Measurements from ENCODE around the gene ERBB2. TPM values are rescaled to one million over a fixed set of nuclear protein-coding genes. Genes with fewer than 3 reads are reported as not detected.

ERBB2 gene
- total and polyA plus RNA-seq, 9 of the 15 experiments (the other 6 are each of a cell fraction or from before 2014, with no cell fraction given), result 0.74 to 5.6 (median 3.3) TPM

DNA sequence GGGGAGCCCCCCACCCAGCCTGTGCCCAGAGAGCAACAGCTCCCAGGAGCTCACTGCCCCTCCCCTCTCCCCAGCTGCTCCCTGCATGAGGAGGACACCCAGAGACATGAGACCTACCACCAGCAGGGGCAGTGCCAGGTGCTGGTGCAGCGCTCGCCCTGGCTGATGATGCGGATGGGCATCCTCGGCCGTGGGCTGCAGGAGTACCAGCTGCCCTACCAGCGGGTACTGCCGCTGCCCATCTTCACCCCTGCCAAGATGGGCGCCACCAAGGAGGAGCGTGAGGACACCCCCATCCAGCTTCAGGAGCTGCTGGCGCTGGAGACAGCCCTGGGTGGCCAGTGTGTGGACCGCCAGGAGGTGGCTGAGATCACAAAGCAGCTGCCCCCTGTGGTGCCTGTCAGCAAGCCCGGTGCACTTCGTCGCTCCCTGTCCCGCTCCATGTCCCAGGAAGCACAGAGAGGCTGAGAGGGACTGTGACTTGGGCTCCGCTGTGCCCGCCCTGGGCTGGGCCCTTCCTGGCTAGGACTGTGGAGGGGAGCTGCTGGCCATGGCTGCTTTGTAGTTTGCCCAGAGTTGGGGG lies 34.1 kb upstream of the ERBB2 start:
- TF ChIP-seq MYNN (IDR thresholded peaks at IDR 0.05) (0 out of 2 replicates have a peak, but pooled peaks have one; percentile 9), MYNN (CRISPR knock-in tag; IDR thresholded peaks at IDR 0.05) (no peak), SMAD1 (IDR thresholded peaks at IDR 0.05; ENCODE audit: low read depth, low read length, partially characterized antibody) (no peak), POLR2G (IDR thresholded peaks at IDR 0.05; ENCODE audit: low read depth, low read length) (peak; percentile 70), KLF10 (CRISPR knock-in tag; IDR thresholded peaks at IDR 0.05) (no peak), TARDBP (IDR thresholded peaks at IDR 0.05) (no peak), RBFOX2 (IDR thresholded peaks at IDR 0.05; ENCODE audit: low read depth, low read length) (0 out of 2 replicates have a peak, but pooled peaks have one; percentile 36)
- TF ChIP-seq, protein P1, sequence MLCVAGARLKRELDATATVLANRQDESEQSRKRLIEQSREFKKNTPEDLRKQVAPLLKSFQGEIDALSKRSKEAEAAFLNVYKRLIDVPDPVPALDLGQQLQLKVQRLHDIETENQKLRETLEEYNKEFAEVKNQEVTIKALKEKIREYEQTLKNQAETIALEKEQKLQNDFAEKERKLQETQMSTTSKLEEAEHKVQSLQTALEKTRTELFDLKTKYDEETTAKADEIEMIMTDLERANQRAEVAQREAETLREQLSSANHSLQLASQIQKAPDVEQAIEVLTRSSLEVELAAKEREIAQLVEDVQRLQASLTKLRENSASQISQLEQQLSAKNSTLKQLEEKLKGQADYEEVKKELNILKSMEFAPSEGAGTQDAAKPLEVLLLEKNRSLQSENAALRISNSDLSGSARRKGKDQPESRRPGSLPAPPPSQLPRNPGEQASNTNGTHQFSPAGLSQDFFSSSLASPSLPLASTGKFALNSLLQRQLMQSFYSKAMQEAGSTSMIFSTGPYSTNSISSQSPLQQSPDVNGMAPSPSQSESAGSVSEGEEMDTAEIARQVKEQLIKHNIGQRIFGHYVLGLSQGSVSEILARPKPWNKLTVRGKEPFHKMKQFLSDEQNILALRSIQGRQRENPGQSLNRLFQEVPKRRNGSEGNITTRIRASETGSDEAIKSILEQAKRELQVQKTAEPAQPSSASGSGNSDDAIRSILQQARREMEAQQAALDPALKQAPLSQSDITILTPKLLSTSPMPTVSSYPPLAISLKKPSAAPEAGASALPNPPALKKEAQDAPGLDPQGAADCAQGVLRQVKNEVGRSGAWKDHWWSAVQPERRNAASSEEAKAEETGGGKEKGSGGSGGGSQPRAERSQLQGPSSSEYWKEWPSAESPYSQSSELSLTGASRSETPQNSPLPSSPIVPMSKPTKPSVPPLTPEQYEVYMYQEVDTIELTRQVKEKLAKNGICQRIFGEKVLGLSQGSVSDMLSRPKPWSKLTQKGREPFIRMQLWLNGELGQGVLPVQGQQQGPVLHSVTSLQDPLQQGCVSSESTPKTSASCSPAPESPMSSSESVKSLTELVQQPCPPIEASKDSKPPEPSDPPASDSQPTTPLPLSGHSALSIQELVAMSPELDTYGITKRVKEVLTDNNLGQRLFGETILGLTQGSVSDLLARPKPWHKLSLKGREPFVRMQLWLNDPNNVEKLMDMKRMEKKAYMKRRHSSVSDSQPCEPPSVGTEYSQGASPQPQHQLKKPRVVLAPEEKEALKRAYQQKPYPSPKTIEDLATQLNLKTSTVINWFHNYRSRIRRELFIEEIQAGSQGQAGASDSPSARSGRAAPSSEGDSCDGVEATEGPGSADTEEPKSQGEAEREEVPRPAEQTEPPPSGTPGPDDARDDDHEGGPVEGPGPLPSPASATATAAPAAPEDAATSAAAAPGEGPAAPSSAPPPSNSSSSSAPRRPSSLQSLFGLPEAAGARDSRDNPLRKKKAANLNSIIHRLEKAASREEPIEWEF (CRISPR knock-in tag; IDR thresholded peaks at IDR 0.05), result no peak
- TF ChIP-seq, protein P2, sequence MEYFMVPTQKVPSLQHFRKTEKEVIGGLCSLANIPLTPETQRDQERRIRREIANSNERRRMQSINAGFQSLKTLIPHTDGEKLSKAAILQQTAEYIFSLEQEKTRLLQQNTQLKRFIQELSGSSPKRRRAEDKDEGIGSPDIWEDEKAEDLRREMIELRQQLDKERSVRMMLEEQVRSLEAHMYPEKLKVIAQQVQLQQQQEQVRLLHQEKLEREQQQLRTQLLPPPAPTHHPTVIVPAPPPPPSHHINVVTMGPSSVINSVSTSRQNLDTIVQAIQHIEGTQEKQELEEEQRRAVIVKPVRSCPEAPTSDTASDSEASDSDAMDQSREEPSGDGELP (CRISPR knock-in tag; IDR thresholded peaks at IDR 0.05; ENCODE audit: borderline replicate concordance), result 0 out of 2 replicates have a peak, but pooled peaks have one; percentile 11
- TF ChIP-seq, protein P3, sequence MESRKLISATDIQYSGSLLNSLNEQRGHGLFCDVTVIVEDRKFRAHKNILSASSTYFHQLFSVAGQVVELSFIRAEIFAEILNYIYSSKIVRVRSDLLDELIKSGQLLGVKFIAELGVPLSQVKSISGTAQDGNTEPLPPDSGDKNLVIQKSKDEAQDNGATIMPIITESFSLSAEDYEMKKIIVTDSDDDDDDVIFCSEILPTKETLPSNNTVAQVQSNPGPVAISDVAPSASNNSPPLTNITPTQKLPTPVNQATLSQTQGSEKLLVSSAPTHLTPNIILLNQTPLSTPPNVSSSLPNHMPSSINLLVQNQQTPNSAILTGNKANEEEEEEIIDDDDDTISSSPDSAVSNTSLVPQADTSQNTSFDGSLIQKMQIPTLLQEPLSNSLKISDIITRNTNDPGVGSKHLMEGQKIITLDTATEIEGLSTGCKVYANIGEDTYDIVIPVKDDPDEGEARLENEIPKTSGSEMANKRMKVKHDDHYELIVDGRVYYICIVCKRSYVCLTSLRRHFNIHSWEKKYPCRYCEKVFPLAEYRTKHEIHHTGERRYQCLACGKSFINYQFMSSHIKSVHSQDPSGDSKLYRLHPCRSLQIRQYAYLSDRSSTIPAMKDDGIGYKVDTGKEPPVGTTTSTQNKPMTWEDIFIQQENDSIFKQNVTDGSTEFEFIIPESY (CRISPR knock-in tag; IDR thresholded peaks at IDR 0.05), result peak; percentile 91
- ChIA-PET CTCF (ENCODE audit: low intra/inter-chr PET ratio) (no interaction called here), POLR2A (interaction anchor here (0.5 to 4.0 kb wide), 10 partner anchors 12 to 64 kb away, joined by 3 to 11 read pairs (median 4); partner anchors contain the start of gene STARD3)
- peaks cover 33 to 89% of the 10 kb centered on the region in 2 experiments for H3K4me1 ChIP-seq (replicated peaks in 1 of 2; ENCODE audit: control insufficient read depth in 2 of 2, insufficient read depth in 2 of 2, low read length in 2 of 2)
- in situ Hi-C loops (cut with MboI), result no loop called here
- DNase-seq (ENCODE audit: extremely low read depth in 1 of 4, low spot score in 3 of 4), result no peak
- intact Hi-C loops (cut with micrococcal nuclease), result no loop called here
- no peak overlapping the region for H2AFZ ChIP-seq (ENCODE audit: low read depth, low read length)
- H3K36me3 ChIP-seq (ENCODE audit: control insufficient read depth, insufficient read depth, low read length), result peaks cover 27% of the 10 kb centered on the region; the same call in 1 of the 3 replicates
- 89% methylated on average over 9 of the region's 17 CpGs for WGBS (ENCODE audit: insufficient coverage, low coverage, missing lambda C conversion rate)
- no peaks in the 10 kb centered on the region for H3K9me1 ChIP-seq (ENCODE audit: control insufficient read depth, insufficient read depth, low read length)
- no peaks in the 10 kb centered on the region for H3K9me3 ChIP-seq (replicated peaks; ENCODE audit: control insufficient read depth, insufficient read depth, low read depth, low read length)
- ATAC-seq, result no peak
- no peak overlapping the region for H3K4me3 ChIP-seq
- peak overlapping the region; percentile 28; the same call in 1 of the 3 replicates for H3K27ac ChIP-seq (ENCODE audit: extremely low read depth, low read depth, low read length)
- H3K27me3 ChIP-seq (ENCODE audit: control insufficient read depth in 2 of 2, insufficient read depth in 2 of 2, low read length in 2 of 2), result no peaks in the 10 kb centered on the region
- no peak overlapping the region for H3K4me2 ChIP-seq (ENCODE audit: insufficient read depth, low read length)
- BruUV-seq (replicated peaks), result no TSS peak
- FAIRE-seq, result no peak
- H3K79me2 ChIP-seq (ENCODE audit: control insufficient read depth, insufficient read depth, low read length), result peaks cover 13% of the 10 kb centered on the region; the same call in 2 of the 3 replicates
- H4K20me1 ChIP-seq (replicated peaks; ENCODE audit: control insufficient read depth, insufficient read depth, low read length), result no peaks in the 10 kb centered on the region
- peak overlapping the region in 1 of 2 experiments; percentile 82; a peak in 2 of 4 replicates for H3K9ac ChIP-seq (ENCODE audit: insufficient read depth in 1 of 2, low read depth in 2 of 2, low read length in 2 of 2)
